Thymus (tissue), 11 donors: ENCODE data around the gene RBM19. TPM values are rescaled to one million over a fixed set of nuclear protein-coding genes. Genes with fewer than 3 reads are reported as not detected.

ENCODE experiments used
- DNase-seq, 9 donors: peaks; one replicate each; pipeline ENCODE4 v3.0.0-alpha.2; 2013; ENCODE audit warnings: low spot score in 9 of 9, low read depth in 6 of 9, missing footprints in 1 of 9
- H3K27ac ChIP-seq, 2 donors: one replicate each; pipeline ENCODE4 v1.5.1; 2013; ENCODE audit warnings: control low read depth in 1 of 2, low read depth in 1 of 2, low read length in 1 of 2, mild to moderate bottlenecking in 1 of 2, moderate library complexity in 1 of 2
- H3K27me3 ChIP-seq, 2 donors: one replicate each; pipeline ENCODE4 v1.5.1; 2013; ENCODE audit warnings: low read length in 1 of 2; ENCODE audit not compliant: control insufficient read depth in 2 of 2, insufficient read depth in 1 of 2
- H3K36me3 ChIP-seq, 2 donors: one replicate each; pipeline ENCODE4 v1.5.1; 2013; ENCODE audit warnings: low read length in 1 of 2, mild to moderate bottlenecking in 1 of 2, moderate library complexity in 1 of 2; ENCODE audit not compliant: control insufficient read depth in 2 of 2, insufficient read depth in 2 of 2
- H3K4me1 ChIP-seq, 2 donors: one replicate each; pipeline ENCODE4 v1.5.1; 2013; ENCODE audit warnings: low read length in 2 of 2; ENCODE audit not compliant: control insufficient read depth in 2 of 2, insufficient read depth in 2 of 2
- H3K4me3 ChIP-seq, 2 donors: one replicate each; pipeline ENCODE4 v1.5.1; 2013; ENCODE audit warnings: low read length in 2 of 2, control low read depth in 1 of 2, mild to moderate bottlenecking in 1 of 2
- H3K9me3 ChIP-seq, 2 donors: one replicate each; pipeline ENCODE4 v1.5.1; 2013; ENCODE audit warnings: low read length in 1 of 2, mild to moderate bottlenecking in 1 of 2; ENCODE audit not compliant: control insufficient read depth in 2 of 2, insufficient read depth in 1 of 2
- WGBS: extraction: QIAGEN DNeasy Blood & Tissue Kit; methylation state at CpG from one replicate; pipeline ENCODE4 v1.1.7; 2013; 5-methylcytosine and 5-hydroxymethylcytosine counted together
- polyA plus RNA-seq: library from polyadenylated mRNA; stranded (reverse); fragments of 200-250 nt; gene quantifications from one replicate; pipeline ENCODE4 v1.2.3, GENCODE V29; 2013
- total RNA-seq: library from RNA; stranded (reverse); fragments of 120-200 nt; gene quantifications from one replicate; pipeline ENCODE4 v1.2.4, GENCODE V29; 2013
- donor health status: healthy.

RBM19 gene
- total and polyA plus RNA-seq, 2 donors, result 16.0 to 24.2 TPM

DNA sequence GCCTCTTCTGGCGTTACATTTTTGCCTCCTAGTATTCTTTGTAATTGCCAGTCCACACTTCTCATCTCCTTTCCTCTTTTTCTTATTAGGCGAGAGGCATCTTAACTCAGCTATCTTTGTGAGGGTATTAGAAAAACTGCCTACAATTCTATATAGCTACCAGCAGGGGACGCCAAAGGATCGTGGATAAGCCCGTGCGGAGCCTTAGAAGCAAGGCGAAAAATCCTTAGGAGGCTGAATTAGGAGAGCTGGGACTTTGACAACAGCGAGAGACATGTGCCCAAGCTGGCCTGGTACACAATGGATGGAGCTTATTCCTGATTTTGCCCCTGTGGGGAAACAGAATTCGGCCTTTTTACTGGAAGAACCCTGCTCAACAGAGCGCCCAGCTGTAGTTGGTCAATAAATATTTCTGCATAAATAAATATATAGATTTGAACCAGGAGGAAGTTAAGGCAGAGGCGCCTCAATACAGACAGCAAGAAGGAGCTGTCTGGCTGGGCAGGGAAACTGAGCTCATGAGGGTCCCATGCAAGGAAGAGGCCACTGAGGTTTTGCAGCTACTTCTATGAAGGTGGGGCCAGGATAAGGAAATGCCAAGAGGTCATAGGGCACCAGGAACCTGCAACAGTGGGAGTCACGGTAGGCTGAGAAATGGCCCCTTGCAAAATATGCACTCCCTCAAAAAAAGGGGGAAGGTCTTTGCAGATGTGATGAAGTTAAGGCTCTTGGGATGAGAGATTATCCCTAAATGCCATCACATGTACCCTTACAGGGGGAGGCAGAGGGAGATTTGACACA lies 14.6 kb upstream of the RBM19 start:
- H3K27ac ChIP-seq, result no peak overlapping the region
- WGBS, result 20% methylated on average over 12 of the region's 12 CpGs
- H3K27me3 ChIP-seq, result no peaks in the 10 kb centered on the region
- H3K4me3 ChIP-seq, result no peak overlapping the region
- no peaks in the 10 kb centered on the region for H3K4me1 ChIP-seq
- peak in 7 of 9 donors; percentile 12 to 61 (median 31) for DNase-seq
- no peaks in the 10 kb centered on the region for H3K9me3 ChIP-seq
- no peaks in the 10 kb centered on the region for H3K36me3 ChIP-seq

DNA sequence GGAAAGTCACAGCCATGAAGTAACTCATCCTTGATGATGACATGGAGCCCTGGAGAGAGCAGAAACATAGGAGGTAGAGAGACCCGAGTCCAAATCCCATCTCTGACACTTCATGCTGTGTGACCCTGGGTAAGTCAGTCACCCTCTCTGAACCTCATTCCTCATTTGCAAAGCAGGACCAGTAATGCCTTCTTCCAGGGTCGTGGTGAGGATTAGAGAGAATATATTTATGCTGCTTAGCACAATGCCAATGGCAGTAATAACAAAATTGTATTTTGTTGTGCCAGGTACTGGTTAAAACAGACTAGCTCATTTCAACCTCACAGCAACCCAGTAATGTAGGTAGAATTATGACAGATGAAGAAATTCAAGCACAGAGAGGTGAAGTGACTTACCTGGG lies 13.9 kb upstream of the RBM19 start:
- Histone ChIP-seq H3K4me3 (no peak overlapping the region), H3K36me3 (no peaks in the 10 kb centered on the region), H3K4me1 (no peaks in the 10 kb centered on the region), H3K9me3 (no peaks in the 10 kb centered on the region), H3K27me3 (no peaks in the 10 kb centered on the region), H3K27ac (no peak overlapping the region)
- DNase-seq, result no peak
- WGBS, result 75% methylated on average over 2 of the region's 2 CpGs

DNA sequence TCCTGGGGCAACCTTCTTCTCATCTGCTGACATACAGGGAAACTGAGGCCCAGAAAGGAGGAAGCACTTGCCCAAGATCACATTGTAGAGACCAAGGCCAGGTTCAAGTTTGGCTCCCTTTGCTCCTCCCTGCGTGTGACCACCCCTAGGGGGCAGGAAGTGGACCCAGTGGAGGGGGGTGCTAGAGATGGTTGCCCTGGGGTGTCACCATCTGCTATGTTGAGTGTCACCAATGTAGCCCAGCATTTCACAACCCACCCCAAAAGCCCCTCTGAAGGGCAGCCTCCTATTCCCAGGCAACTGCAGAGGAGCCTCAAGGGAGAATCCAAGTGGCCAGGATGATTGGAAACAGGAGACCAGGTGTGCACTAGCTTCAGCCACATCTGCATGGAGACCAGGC lies 12.0 kb upstream of the RBM19 start:
- peaks cover 2 to 13% of the 10 kb centered on the region in 2 donors for H3K27me3 ChIP-seq
- H3K36me3 ChIP-seq, result no peaks in the 10 kb centered on the region
- no peak overlapping the region for H3K27ac ChIP-seq
- no peaks in the 10 kb centered on the region for H3K9me3 ChIP-seq
- WGBS, result 44% methylated on average over 1 of the region's 1 CpG
- no peaks in the 10 kb centered on the region for H3K4me1 ChIP-seq
- H3K4me3 ChIP-seq, result no peak overlapping the region
- DNase-seq, result no peak

DNA sequence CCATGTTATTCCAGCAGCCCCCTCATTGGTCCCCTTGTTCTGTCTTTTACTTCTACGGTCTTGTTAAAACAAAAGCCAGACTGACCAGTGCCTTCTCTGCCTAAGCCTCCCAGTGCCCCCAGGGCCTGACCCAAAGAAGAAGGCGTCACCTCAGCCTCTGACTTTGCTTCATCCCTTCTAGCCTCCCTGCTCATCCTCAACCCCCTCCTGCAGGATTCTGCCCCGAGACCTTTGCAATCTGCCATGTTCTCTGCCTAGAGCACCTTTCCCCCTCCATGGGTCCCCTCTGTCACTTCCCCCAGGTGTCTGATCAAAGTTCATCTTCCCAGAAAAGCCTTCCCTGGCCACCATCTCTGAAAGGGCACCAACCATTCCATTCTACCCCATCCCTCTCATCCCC lies 7.9 kb upstream of the RBM19 start:
- Histone ChIP-seq H3K27ac (no peak overlapping the region), H3K27me3 (peaks cover 2 to 32% of the 10 kb centered on the region in 2 donors), H3K4me3 (no peak overlapping the region), H3K36me3 (no peaks in the 10 kb centered on the region), H3K4me1 (no peaks in the 10 kb centered on the region), H3K9me3 (no peaks in the 10 kb centered on the region)
- no peak for DNase-seq
- WGBS, result 92% methylated on average over 3 of the region's 3 CpGs

DNA sequence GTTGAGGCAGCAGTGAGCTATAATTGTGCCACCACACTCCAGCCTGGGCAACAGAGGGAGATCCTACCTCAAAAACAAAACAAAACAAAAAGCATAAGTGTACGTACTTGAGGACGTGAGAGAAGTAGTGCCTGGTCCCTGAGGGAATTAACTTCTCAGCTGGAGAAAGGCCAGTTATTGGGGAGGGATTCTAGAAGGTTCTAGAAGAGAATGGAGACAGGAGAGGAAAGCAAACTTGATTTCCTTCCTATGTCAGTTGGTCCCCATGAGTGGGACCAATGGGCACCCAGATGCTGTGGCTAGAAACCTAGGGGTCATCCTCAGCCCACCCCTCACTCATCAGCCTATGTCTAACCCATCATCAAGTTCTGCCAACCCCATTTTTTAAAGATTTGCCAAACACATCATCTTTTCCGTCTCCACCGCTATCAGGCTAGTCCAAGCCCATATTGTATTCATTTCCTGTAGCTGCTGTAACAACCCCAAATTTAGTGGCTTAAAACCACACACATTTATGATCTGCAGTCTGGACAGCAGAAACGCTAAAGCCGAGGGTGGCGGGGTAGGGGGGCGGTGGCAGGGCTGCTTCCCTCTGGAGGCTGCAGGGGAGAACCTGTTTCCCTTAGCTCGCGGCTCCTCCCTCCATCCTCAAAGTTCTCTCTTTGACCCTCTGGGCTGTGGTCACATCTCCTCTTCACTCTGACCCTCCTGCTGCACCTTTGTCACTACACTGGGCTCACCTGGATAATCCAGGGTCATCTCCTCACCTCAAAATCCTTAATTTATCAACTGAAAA lies 7.2 kb upstream of the RBM19 start:
- WGBS, result 25% methylated on average over 10 of the region's 10 CpGs
- Histone ChIP-seq H3K36me3 (no peaks in the 10 kb centered on the region), H3K4me1 (no peaks in the 10 kb centered on the region), H3K27me3 (peaks cover 2 to 33% of the 10 kb centered on the region in 2 donors), H3K4me3 (no peak overlapping the region), H3K27ac (no peak overlapping the region), H3K9me3 (no peaks in the 10 kb centered on the region)
- no peak for DNase-seq

DNA sequence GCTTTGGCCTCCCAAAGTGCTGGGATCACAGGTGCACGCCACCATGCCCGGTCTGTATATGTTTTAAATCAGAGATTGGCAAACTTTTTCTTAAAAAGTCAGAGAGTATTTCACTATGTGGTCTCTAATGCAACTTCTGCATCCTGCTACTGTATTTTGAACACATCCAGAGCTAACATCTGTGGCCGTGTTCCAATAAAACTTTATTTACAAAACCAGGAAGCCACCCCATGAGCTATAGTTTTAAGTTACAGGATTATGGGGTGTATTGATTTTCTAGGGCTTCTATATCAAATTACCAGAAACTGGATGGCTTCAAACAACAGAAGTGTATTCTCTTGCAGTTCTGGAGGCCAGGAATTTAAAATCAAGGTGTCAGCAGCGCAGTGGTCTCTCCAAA lies 5.3 kb upstream of the RBM19 start:
- WGBS, result 95% methylated on average over 4 of the region's 4 CpGs
- Histone ChIP-seq H3K4me1 (peaks cover 5 to 7% of the 10 kb centered on the region in 2 donors), H3K4me3 (no peak overlapping the region), H3K27ac (no peak overlapping the region), H3K36me3 (no peaks in the 10 kb centered on the region), H3K27me3 (peaks cover 2 to 44% of the 10 kb centered on the region in 2 donors), H3K9me3 (no peaks in the 10 kb centered on the region)
- no peak for DNase-seq

DNA sequence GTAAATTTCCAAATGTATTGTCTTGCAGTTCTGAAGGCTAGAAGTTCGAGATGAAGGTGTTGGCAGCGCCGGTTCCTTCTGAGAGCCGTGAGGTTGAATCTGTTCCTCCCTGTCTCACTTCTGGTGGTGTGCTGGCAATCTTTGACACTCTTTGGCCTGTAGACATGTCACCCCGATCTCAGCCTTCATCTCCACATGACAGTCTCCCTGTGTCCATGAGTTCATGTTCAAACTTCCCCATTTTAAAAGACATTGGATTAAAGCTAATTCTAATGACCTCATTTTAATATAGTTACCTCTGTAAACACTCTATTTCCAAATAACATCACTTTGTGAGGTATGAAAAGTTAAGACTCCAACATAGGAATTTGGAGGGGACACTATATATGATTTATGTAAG lies 4.1 kb upstream of the RBM19 start:
- H3K27me3 ChIP-seq, result peaks cover 2 to 44% of the 10 kb centered on the region in 2 donors
- WGBS, result 88% methylated on average over 5 of the region's 5 CpGs
- H3K4me3 ChIP-seq, result no peak overlapping the region
- no peak for DNase-seq
- H3K9me3 ChIP-seq, result no peaks in the 10 kb centered on the region
- H3K27ac ChIP-seq, result no peak overlapping the region
- peaks cover 10 to 12% of the 10 kb centered on the region in 2 donors for H3K4me1 ChIP-seq
- no peaks in the 10 kb centered on the region for H3K36me3 ChIP-seq

DNA sequence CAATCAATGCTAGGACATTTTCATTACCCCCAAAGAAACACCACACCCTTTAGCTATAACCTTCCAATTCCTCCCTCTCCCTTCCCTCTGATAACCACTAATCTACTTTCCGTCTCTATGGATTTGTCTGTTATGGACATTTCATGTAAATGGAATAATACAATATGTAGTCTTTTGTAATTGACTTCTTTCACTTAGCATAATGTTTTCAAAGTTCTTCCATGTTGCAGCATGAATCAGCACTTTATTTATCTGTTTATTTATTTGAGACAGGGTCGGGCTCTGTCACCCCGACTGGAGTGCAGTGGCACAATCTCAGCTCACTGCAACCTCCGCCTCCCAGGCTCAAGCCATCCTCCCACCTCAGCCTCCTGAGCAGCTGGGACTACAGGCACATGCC lies 1.2 kb upstream of the RBM19 start:
- Histone ChIP-seq H3K9me3 (no peaks in the 10 kb centered on the region), H3K4me1 (peaks cover 10 to 15% of the 10 kb centered on the region in 2 donors), H3K27me3 (peaks cover 0 to 27% of the 10 kb centered on the region in 2 donors), H3K36me3 (no peaks in the 10 kb centered on the region), H3K27ac (no peak overlapping the region), H3K4me3 (no peak overlapping the region)
- 95% methylated on average over 4 of the region's 4 CpGs for WGBS
- no peak for DNase-seq

DNA sequence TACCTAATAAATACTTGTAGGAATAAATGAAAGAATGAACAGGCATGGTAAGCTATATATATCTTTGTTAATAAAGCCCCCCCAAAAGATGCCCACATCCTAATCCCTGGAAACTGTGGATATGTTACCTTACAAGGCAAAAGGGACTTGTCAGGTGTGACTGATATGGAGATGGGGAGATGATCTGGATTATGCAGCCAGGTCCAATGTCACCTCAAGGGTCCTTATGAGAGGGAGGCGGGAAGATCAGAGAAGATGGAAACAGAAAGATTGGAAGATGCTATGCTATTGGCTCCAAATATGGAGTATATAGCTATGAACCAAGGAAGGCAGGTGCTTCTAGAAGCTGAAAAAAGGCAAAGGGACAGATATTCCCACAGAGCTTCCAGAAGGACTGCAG lies 3.4 kb downstream of the RBM19 start:
- 94% methylated on average over 1 of the region's 1 CpG for WGBS
- no peak overlapping the region for H3K4me3 ChIP-seq
- no peak overlapping the region for H3K27ac ChIP-seq
- DNase-seq, result no peak
- H3K4me1 ChIP-seq, result peaks cover 10 to 15% of the 10 kb centered on the region in 2 donors
- H3K27me3 ChIP-seq, result peaks cover 0 to 9% of the 10 kb centered on the region in 2 donors
- H3K9me3 ChIP-seq, result no peaks in the 10 kb centered on the region
- H3K36me3 ChIP-seq, result peaks cover 29 to 30% of the 10 kb centered on the region in 2 donors
